Testis (tissue), 2 donors: ENCODE measurements around the gene CCDC92B.

Experiments used
- POLR2A ChIP-seq: fragments of 450-650 bp; IDR thresholded peaks from one replicate; pipeline ENCODE4 v1.6.1; 2017; ENCODE audit warnings: antibody characterized with exemption, mild to moderate bottlenecking, moderate library complexity
- TF ChIP-seq, protein P1 (sequence below), 3 experiments: fragments of 450-650 bp in 2 of 3; fragments of 200-600 bp in 1 of 3; sonication (generic) in 1 of 3; IDR thresholded peaks; one replicate each; pipeline ENCODE4 v1.5.1; 2016 to 2019; ENCODE audit warnings: antibody characterized with exemption in 3 of 3, mild to moderate bottlenecking in 2 of 3, moderate library complexity in 1 of 3

DNA sequence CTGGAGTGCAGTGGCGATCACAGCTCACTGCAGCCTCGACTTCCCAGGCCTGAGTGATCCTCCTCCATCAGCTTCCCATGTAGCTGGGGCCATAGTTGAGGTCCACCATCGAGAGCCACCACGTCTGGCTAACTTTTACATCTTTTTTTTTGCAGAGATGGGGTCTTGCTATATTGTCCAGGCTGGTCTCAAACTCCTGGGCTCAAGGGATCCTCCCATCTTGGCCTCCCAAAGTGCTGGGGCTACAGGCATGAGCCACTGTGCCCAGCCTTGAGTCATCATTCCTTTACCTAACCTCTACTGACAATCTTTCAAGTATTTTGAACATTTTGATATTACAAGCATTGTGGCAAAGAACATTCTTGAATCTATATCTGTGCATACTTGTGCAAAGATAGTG, 9.4 kb upstream of the CCDC92B start:
- TF ChIP-seq, protein P1, sequence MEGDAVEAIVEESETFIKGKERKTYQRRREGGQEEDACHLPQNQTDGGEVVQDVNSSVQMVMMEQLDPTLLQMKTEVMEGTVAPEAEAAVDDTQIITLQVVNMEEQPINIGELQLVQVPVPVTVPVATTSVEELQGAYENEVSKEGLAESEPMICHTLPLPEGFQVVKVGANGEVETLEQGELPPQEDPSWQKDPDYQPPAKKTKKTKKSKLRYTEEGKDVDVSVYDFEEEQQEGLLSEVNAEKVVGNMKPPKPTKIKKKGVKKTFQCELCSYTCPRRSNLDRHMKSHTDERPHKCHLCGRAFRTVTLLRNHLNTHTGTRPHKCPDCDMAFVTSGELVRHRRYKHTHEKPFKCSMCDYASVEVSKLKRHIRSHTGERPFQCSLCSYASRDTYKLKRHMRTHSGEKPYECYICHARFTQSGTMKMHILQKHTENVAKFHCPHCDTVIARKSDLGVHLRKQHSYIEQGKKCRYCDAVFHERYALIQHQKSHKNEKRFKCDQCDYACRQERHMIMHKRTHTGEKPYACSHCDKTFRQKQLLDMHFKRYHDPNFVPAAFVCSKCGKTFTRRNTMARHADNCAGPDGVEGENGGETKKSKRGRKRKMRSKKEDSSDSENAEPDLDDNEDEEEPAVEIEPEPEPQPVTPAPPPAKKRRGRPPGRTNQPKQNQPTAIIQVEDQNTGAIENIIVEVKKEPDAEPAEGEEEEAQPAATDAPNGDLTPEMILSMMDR (IDR thresholded peaks at IDR 0.05): no peak
- no peak for TF ChIP-seq POLR2A
